ENCODE measurements around the gene GALNT7.

GALNT7 gene

GRCh38 chr4:173347467-173347866 lies 178.9 kb downstream of the GALNT7 start:
- TF ChIP-seq CTCF (IDR thresholded peaks at IDR 0.05; ENCODE audit: low read depth, low read length, missing control alignments): no peak
- DNase-seq: no peak
- Histone ChIP-seq H3K4me3 (ENCODE audit: low read depth, low read length) (no peak overlapping the region), H3K27ac (no peak overlapping the region), H3K36me3 (replicated peaks) (no peaks in the 10 kb centered on the region), H3K27me3 (replicated peaks) (no peaks in the 10 kb centered on the region)
- in situ Hi-C loops (cut with HindIII; ENCODE audit: low pct_ligation_motif_present, low sequenced_read_pairs): no loop called here

GRCh38 chr4:173357939-173358338 lies 189.3 kb downstream of the GALNT7 start:
- in situ Hi-C loops (cut with HindIII; ENCODE audit: low pct_ligation_motif_present, low sequenced_read_pairs): no loop called here
- TF ChIP-seq CTCF (IDR thresholded peaks at IDR 0.05; ENCODE audit: low read depth, low read length, missing control alignments): no peak
- Histone ChIP-seq H3K4me3 (ENCODE audit: low read depth, low read length) (no peak overlapping the region), H3K27me3 (replicated peaks) (no peaks in the 10 kb centered on the region), H3K36me3 (replicated peaks) (no peaks in the 10 kb centered on the region), H3K27ac (no peak overlapping the region)
- DNase-seq: no peak

- Histone ChIP-seq H3K4me3 (ENCODE audit: low read depth, low read length) (no peak overlapping the region), H3K27ac (no peak overlapping the region), H3K27me3 (replicated peaks) (no peaks in the 10 kb centered on the region), H3K36me3 (replicated peaks) (no peaks in the 10 kb centered on the region)
- in situ Hi-C loops (cut with HindIII; ENCODE audit: low pct_ligation_motif_present, low sequenced_read_pairs): no loop called here
- peak; percentile 52 for TF ChIP-seq CTCF (IDR thresholded peaks at IDR 0.05; ENCODE audit: low read depth, low read length, missing control alignments)
- DNase-seq: no peak
These were observed 192.1 kb downstream of the GALNT7 start for GRCh38 chr4:173360587-173361221.

GRCh38 chr4:173362666-173363065 lies 194.1 kb downstream of the GALNT7 start:
- DNase-seq: no peak
- H3K27me3 ChIP-seq (replicated peaks): no peaks in the 10 kb centered on the region
- H3K4me3 ChIP-seq (ENCODE audit: low read depth, low read length): no peak overlapping the region
- H3K27ac ChIP-seq: no peak overlapping the region
- H3K36me3 ChIP-seq (replicated peaks): no peaks in the 10 kb centered on the region
- in situ Hi-C loops (cut with HindIII; ENCODE audit: low pct_ligation_motif_present, low sequenced_read_pairs): no loop called here
- TF ChIP-seq CTCF (IDR thresholded peaks at IDR 0.05; ENCODE audit: low read depth, low read length, missing control alignments): no peak

GRCh38 chr4:173365359-173365996 lies 196.9 kb downstream of the GALNT7 start:
- H3K27me3 ChIP-seq (replicated peaks): no peaks in the 10 kb centered on the region
- H3K27ac ChIP-seq: no peak overlapping the region
- in situ Hi-C loops (cut with HindIII; ENCODE audit: low pct_ligation_motif_present, low sequenced_read_pairs): no loop called here
- no peak for TF ChIP-seq CTCF (IDR thresholded peaks at IDR 0.05; ENCODE audit: low read depth, low read length, missing control alignments)
- DNase-seq: no peak
- no peaks in the 10 kb centered on the region for H3K36me3 ChIP-seq (replicated peaks)
- H3K4me3 ChIP-seq (ENCODE audit: low read depth, low read length): no peak overlapping the region

- no peaks in the 10 kb centered on the region for H3K36me3 ChIP-seq (replicated peaks)
- in situ Hi-C loops (cut with HindIII; ENCODE audit: low pct_ligation_motif_present, low sequenced_read_pairs): no loop called here
These were observed 198.7 kb downstream of the GALNT7 start for GRCh38 chr4:173367285-173367684.

More at GRCh38 chr4:173367285-173367684, 198.7 kb downstream of the GALNT7 start:
- no peak for DNase-seq
- TF ChIP-seq CTCF (IDR thresholded peaks at IDR 0.05; ENCODE audit: low read depth, low read length, missing control alignments): no peak
- Histone ChIP-seq H3K27ac (no peak overlapping the region), H3K4me3 (ENCODE audit: low read depth, low read length) (no peak overlapping the region), H3K27me3 (replicated peaks) (no peaks in the 10 kb centered on the region)

Measured in brain microvascular endothelial cell (primary cell).